Activated effector memory CD4-positive, alpha-beta T cell treated with anti-CD3 and anti-CD28 coated beads, Interleukin-2, amount 50 U/mL, for 16 hours (primary cell): ENCODE results near the gene SPATA13.
"Not testable (repeated sequence)": the region's sequence is repeated elsewhere in the genome, so short reads cannot be mapped to it uniquely, and the experiment has no call there.

Experiments used
- DNase-seq: peaks from one replicate; pipeline ENCODE4 v3.0.0-alpha.2; 2020

The SPATA13 gene

GRCh38 chr13:24203273-24203672, 42.8 kb downstream of the SPATA13 start:
- DNase-seq: no peak

- no peak for DNase-seq
Observed at GRCh38 chr13:24203811-24204210, 43.3 kb downstream of the SPATA13 start.

GRCh38 chr13:24205076-24205475, 44.6 kb downstream of the SPATA13 start:
- DNase-seq: not testable (repeated sequence)

- DNase-seq: no peak
Observed at GRCh38 chr13:24207841-24208667, 47.5 kb downstream of the SPATA13 start.

- no peak for DNase-seq
Observed at GRCh38 chr13:24209138-24209537, 48.6 kb downstream of the SPATA13 start.

- no peak for DNase-seq
Observed at GRCh38 chr13:24212254-24212653, 51.7 kb downstream of the SPATA13 start.

GRCh38 chr13:24212674-24213073, 52.2 kb downstream of the SPATA13 start:
- no peak for DNase-seq

- no peak for DNase-seq
Observed at GRCh38 chr13:24213932-24214331, 53.4 kb downstream of the SPATA13 start.

- DNase-seq: no peak
Observed at GRCh38 chr13:24214528-24214927, 54.0 kb downstream of the SPATA13 start.

- no peak for DNase-seq
Observed at GRCh38 chr13:24215126-24215525, 54.6 kb downstream of the SPATA13 start.

- no peak for DNase-seq
Observed at GRCh38 chr13:24215732-24216131, 55.2 kb downstream of the SPATA13 start.

GRCh38 chr13:24216176-24216575, 55.7 kb downstream of the SPATA13 start:
- no peak for DNase-seq

GRCh38 chr13:24216779-24217178, 56.3 kb downstream of the SPATA13 start:
- not testable (repeated sequence) for DNase-seq

- DNase-seq: no peak
Observed at GRCh38 chr13:24217601-24218281, 57.2 kb downstream of the SPATA13 start.

GRCh38 chr13:24218338-24218737, 57.8 kb downstream of the SPATA13 start:
- DNase-seq: no peak

GRCh38 chr13:24218977-24219376, 58.5 kb downstream of the SPATA13 start:
- no peak for DNase-seq

GRCh38 chr13:24220086-24220703, 59.7 kb downstream of the SPATA13 start:
- DNase-seq: no peak

- no peak for DNase-seq
Observed at GRCh38 chr13:24221007-24221406, 60.5 kb downstream of the SPATA13 start.

- DNase-seq: no peak
Observed at GRCh38 chr13:24222756-24223155, 62.2 kb downstream of the SPATA13 start.

GRCh38 chr13:24223341-24224231, 63.1 kb downstream of the SPATA13 start:
- no peak for DNase-seq

GRCh38 chr13:24224232-24224680, 63.7 kb downstream of the SPATA13 start:
- no peak for DNase-seq

GRCh38 chr13:24225062-24225461, 64.5 kb downstream of the SPATA13 start:
- no peak for DNase-seq

- DNase-seq: no peak
Observed at GRCh38 chr13:24225930-24226329, 65.4 kb downstream of the SPATA13 start.
